ENCODE data around the gene ASCC2.
A peak's percentile ranks its signal among the peaks of the same experiment; 100 is the strongest.
"Not testable (repeated sequence)": the region's sequence is repeated elsewhere in the genome, so short reads cannot be mapped to it uniquely, and the experiment has no call there.

Gene ASCC2

DNA sequence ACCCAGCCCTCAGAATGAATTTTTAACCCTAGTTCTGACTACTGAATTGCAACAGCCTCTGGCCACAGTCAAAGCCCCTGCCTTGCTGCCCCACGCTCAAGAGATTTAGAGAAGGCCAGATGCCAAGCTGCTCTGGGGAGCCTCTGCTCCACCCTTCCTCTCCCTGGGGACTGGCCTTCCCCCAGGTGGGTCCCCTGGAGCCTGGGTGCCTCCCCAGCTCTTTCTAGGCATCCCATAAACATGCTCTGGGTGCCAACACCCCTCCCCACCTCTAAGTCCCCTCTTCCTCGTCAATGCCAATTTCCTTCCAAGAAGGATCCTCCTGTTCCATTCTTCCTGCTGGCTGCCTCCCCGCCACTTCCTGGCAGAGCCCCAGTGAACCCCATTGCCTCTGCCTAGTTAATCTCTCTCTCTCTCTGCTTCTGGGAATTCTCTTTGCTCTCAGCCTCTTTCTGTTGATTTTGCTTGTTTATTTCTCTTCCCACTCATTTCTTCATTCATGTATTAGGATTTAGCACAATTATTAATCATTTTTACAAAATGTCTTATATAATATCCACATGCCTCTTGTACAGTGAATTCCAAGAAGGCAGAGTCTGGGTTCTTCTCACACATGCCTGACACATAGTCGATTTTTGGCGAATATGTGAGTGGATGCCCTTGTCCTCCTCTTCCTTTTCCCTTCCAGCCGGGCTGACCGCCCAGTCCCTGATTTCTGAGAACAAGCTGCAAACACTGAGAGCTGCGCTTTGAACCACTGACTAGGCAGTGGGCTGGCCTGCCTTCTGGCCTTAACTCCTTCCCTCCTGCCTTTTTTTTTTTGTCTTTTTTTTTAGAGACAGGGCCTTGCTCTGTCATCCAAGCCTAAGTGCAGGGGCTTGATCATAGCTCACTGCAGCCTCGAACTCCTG, 53.4 kb downstream of the ASCC2 start:
- no peak for DNase-seq (ENCODE audit: low read depth)

DNA sequence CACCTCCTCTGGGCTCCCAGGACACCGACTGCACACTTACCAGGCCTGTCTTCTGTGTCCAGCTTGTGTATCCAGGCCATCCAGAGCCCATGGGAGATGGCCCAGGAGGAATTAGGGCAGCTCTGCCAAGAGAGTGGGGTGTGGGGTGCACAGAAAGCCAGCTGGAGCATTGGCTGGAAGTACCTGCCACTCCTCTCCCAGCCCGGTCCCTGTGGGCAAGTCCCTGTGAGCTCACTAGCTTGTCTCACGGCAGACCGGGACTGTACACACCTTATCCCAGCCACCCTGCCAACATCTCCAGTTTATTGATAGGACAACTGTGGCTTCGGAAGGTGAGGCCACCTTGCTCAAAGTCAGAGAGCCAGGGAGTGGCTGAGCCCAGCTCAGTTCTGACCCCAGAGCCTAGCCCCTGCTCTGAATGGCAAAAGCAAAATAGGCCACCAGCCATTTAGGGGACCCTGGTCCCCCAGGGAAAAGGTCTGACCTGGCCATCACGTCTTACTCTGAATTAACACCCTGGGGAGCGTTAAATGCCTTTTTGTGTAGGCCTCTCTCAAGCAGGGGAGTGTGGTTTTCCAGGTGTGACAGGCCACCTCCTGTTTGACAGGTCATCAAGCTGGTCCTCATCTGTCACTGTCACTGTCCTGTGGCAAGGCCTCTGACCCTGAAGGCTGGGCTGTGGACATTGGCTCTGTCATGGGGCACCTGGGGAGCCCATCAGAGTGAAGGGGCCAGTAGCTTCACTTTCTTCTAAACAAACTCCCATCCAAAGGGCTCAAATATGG, 55.8 kb downstream of the ASCC2 start:
- no peak for DNase-seq (ENCODE audit: low read depth)

DNA sequence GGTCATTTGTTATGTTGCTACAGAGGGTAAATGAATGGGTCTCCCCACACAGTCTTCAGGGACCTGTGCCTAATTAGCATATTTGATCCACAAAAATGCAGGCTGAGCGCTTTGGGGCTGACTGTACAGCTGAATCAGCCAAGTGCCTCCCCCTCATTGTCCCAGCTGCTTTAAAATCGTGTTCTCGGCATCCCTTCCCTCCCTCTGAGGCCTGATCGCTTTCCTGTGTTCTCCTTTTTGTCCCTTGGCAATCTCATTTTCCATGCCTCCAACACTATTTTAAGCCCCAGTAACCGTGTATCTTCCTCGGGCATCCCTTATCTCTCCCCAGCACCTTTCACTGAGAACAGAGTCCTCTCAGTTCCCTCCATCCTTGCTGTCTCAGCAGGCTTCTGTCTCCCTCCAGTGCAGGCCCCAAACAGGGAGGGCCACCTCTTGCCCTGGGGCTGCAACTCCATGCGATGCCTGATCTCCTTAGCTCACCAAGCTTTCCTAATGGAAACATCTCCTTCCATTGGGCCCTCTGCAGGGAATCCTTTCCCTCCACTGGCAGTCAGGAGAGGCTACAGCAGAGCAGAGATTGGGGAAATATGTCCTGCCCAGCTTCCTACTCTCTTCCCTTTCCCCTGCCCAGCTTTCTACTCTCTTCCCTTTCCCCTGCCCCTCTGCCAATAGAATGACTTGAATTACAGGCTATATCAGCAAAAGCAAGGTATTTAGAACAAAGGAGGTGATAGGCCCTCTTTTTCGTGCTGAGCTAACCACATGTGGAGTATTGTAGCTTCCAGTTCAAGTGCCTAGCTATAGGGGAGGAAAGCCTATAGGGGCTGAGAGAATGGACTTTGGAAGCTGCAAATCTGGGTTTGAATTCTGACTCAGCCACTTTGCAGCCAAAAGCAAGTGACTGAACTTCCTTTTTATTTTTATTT, 57.1 kb downstream of the ASCC2 start:
- DNase-seq (ENCODE audit: low read depth), result no peak

DNA sequence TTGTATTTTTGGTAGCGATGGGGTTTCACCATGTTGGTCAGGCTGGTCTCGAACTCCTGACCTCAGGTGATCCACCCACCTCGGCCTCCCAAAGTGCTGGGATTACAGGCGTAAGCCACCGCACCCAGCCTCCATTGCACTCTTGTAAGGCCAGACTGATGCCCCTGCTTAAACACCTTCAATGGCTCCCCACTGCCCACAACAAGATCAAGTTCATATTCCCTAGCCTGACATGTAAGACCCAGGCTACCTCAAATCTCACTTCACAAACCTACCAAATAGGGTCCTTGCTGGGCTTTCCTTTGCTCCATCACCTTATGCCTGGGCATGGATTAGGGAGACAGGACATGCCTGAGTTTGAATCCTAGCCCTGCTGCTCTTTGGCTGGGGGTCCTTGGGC, 57.9 kb downstream of the ASCC2 start:
- no peak for DNase-seq (ENCODE audit: low read depth)

DNA sequence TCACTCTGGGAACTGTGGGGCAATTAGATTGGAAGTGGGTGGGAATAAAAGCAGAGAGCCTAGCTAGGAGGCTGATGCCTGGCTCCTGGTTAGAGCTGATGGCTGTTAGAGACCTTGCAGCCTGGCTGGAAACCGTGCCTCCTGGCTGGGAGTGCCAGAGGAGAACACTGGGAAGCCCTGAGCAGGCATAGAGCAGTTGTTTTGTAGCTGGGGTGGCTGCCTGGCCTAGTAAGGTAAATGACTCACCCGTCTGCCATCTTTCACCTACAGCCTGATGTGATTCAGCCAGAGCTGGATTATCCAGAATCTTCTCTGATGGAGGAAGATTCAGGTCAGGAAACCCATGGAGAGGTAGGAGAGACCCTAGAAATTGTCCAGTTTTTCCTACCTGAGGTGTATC, 64.8 kb downstream of the ASCC2 start:
- no peak for DNase-seq (ENCODE audit: low read depth)

DNA sequence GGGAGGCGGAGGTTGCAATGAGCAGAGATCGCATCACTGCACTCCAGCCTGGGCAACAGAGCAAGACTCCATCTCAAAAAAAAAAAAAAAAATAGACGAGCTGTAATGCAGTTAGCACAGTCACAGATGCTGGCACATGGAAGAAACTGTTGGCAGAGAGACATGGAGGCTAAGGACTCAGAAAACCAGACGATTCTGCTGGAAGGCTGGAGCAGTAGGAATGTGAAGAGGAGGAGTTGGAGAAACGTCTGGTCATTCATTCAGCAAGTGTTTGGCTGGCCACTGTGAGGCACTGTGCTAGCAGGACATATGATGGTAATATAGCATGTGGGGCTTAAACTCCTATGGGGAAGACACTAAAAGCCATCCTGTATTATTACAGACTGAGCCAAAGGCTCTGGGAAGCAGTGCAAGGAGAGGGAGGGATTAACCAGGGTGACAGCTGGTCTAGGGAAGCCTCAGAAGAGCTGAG, 65.9 kb downstream of the ASCC2 start:
- DNase-seq (ENCODE audit: low read depth), result no peak

DNA sequence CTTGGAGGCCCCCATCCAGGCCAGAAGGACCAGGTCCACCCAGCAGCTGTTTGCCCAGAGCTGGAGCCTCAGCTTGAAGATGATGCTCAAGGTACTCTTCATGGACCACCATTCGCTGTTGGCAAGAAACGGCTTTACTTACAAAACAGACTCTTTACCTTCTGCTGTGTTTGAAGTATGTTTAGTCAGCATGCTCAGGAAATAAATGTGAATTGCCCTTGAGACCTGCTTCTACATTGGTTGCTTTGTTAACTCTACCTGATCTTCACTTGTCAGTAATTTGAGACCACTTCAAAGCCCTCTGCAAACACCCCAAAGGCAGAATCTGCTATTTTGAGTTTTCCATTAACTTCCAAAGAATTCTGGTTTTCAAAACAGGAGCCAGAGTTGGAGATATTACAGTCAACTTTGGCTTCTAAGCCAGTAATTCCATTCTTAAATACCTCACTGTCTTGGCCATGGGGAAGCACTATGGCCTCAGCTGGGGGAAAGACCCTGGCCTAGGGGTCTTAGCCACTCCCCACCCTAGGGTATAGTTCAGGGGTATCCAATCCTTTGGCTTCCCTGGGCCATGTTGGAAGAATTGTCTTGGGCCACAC, 68.3 kb downstream of the ASCC2 start:
- DNase-seq (ENCODE audit: low read depth), result no peak

DNA sequence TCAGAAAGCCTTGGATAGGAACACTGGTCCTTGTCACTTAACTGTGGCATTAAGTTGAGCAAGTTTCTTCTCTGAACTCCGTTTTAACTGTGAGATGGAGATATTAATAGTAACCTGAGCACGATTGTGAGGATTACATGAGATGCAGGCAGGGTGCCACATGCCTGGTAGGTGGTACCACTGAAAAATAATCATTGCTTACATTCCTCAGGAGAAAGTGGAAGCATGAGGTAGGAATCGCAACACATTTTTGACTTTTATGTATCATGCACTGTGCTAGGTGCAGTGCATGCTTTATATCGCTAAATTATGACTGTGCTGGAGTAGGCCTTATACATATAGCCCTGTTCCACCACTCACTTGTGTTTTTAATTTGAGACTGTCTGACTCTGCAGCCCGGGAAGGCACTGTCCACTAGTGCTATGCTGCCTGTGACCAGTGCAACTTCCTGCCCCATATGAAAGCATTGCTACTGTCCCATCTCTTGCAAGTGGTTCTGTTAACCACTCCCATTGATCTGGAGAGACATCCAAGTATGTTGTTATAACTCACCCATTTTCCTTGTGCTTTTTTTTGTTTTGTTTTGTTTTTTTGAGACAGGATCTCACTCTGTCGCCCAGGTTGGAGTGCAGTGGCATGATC, 69.9 kb downstream of the ASCC2 start:
- no peak for DNase-seq (ENCODE audit: low read depth)

DNA sequence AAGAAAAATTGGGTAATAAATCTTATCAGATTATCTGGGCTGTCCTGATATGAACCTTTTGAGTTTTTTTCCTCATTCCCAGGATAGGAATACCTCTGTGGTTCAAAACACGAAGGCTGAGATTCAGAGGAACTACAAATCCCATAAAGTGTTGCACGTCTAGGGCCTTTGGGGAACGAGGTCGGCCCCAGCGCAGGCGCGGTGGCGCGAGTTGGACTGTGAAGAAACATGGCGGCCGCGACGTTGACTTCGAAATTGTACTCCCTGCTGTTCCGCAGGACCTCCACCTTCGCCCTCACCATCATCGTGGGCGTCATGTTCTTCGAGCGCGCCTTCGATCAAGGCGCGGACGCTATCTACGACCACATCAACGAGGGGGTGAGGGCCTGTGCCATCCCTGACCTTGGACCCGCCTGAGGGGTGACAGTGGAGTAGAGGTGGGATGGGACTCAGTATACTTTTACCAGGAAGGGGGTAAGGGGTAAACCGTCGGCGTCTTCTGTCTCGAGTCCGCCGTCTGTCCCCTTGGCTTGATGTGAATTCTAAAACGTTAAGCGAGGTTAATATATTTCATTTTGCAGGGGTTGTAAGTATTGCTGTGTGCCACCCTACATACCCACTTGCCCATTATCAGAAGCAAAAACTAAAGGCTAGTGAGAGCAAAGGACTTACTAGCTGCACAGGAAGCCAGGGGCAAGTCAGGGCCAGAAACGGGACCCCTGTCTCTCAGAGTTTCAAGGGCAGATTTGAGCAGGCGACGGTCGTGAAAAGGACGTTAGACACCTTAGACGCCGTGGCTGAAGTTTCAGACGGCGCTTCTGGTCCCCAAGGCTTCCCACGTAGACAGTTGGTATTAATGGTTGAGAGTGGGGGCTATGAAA, 70.7 kb downstream of the ASCC2 start, which contains the start of gene UQCR10:
Gene UQCR10, plus strand, starts transcription at position 199 of the 881 bp plus-strand sequence. Its CDS starts 30 bp downstream, at position 229.
- peak; percentile 92 for DNase-seq (ENCODE audit: low read depth)

DNA sequence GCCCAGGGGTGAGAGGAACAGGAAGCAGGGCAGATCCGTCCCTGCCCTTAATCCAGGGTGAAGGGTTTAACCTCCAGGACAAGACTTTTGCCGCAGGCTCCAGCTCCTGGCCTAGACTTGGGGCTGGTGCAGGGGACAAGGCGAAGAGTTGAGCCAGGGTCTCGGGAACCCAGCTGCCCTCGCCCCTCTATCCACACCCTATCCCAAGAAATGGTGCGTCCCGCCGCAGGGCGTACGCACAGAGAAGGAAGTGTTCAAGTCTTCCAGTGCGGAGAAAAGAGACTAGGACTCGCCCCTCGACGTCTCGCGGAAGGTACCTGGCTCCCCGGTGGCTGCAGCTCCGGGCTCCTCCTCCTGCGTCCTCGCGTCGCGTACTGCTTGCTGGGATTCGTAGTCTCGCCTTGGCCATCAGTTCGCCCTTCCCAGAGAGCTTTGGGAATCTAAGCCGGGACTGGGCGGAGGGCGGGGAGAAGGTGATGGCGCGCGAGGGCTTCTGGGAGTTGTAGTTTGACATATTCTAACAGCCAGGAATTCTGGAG, 71.4 kb downstream of the ASCC2 start, which contains the start of gene ZMAT5:
Gene ZMAT5, minus strand, starts transcription at position 376 of the 539 bp plus-strand sequence. CDS start 18,463 bp downstream, outside the sequence.
- peak; percentile 84 for DNase-seq (ENCODE audit: low read depth)

DNA sequence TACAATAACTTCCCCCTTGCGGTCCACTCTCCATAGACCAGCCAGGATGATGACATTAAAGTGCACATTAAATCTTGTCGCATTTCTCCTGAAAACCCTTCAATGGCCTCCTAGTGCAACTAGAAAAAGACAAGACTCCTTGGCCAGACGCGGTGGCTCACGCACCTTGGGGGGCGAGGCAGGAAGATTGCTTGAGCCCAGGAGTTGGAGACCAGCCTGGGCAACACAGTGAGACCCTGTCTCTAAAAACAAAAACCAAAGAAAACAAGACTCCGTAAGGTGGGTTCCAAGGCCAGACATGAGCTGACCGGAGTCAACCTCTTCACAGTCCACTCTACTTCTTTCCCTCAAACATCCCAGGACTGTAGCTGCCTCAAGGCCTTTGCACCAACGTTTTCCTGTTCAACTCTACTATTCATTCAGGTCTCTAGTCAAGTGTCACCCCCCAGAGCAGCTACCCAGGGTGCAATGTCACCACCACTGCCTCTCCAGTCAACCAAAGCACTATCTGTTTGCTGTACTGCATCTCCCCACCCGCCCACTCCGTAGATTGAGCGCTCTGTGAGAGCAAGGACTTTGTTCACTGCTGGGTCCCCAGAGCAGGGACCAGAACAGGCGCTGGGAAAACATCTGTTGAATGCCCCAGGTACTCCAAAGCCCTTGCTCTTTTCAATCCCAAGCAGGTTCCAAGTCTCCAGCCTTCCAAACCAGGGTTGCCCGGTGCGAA, 72.0 kb downstream of the ASCC2 start:
- no peak for DNase-seq (ENCODE audit: low read depth)

DNA sequence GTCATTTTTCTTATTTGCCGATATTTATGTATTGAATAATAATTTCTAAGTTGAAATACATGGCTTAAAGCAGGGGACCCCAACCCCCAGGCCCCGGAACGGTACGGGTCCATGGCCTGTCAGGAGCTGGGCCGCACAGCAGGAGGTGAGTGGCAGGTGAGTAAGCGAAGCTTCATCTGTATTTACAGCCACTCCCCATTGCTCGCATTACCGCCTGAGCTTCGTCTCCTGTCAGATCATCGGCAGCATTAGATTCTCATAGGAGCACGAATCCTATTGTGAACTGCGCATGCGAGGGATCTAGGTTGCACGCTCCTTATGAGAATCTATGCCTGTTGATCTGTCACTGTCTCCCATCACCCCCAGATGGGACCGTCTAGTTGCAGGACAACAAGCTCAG, 75.8 kb downstream of the ASCC2 start:
- no peak for DNase-seq (ENCODE audit: low read depth)

DNA sequence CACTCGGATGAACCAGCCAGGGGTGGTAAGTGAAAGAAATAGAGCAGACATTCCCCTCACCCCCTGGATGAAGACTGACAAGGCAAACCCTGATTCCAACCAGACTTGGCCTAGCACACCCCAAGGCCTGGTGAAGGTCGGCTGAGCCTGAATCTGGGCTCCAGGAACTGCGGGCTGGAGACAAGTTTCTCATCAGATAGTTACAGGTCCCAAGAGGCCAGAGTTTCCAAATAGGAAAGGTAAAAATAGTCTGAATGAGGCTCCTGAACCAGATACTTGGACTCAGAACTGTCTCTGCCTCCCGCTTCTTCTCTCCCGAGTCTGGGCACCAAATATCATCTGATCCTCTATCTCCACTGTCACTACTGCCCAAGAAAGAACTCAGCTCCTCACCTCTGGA, 79.1 kb downstream of the ASCC2 start:
- no peak for DNase-seq (ENCODE audit: low read depth)

DNA sequence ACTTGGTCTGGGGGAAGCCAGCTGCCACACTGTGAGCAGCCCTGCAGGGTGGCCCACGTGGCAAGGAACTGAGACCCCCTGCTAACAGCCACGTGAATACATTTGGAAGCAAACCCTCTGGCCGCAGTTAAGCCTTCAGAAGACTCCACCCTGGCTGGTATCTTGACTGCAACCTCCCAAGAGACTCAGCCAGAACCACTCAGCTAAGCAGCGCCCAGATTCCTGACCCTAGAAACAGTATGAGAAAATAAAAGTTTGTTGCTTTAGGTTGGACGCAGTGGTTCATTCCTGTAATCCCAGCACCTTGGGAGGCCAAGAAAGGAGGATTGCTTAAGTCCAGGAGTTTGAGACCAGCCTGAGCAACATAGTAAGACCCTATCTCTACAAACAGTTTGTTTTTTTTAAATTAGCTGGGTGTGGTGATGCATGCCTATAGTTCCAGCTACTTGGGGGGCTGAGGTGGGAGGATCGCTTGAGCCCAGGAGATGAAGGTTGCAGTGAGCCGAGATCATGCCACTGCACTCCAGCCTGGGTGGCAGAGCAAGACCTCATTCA, 79.9 kb downstream of the ASCC2 start:
- no peak for DNase-seq (ENCODE audit: low read depth)

DNA sequence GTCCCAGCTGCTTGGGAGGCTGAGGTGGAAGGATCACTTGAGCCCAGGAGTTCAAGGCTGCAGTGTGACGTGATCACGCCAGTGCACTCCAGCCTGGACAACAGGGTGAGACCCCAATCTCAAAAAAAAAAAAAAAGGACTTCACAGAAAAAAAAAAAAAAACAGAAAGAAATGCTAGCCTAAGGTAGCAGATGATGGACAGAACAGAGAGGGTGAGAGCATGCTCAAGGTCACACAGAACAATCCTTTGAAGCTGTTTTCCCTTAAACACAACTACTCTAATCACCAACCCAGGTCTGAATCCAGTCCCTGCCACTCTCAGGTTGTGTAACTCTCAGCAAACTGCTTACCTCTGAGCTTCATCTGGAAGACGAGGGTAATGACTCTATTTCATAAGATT, 81.0 kb downstream of the ASCC2 start:
- DNase-seq (ENCODE audit: low read depth), result no peak

DNA sequence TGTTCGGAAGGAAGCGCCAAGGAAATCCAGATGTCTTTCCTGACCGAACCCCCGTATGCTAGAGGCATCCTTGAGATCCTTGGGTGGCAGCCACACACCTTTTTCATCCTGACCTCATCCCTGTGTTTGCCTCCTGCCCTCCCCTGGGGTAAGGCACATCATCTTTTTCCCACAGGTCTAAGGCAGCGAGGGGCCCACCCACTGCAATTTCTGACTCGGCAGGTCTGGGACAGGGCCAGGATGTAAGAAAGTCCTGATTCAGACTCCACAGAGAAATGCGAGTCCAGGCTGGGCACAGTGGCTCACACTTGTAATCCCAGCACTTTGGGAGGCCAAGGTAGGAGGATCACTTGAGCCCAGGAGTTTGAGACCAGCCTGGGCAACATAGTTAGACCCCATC, 81.7 kb downstream of the ASCC2 start:
- no peak for DNase-seq (ENCODE audit: low read depth)

DNA sequence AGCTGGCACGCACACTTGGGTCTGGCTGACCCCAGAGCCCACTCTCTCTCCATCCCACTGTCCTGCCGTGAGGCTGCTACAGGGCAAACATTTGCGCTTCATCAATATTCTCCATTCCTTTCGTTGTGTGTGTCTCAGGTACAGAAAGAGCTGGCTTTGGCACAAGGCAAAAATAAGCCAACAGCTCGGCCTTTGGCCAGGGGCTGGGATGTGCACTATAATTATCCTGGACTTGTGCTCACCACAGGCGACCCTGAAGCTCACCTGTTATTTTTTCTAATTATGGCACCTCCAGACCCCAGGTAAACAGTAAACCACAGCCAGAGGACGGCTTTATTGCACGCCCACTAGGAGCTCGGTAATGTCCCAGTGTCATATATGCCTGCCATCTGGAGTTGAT, 82.2 kb downstream of the ASCC2 start:
- no peak for DNase-seq (ENCODE audit: low read depth)

DNA sequence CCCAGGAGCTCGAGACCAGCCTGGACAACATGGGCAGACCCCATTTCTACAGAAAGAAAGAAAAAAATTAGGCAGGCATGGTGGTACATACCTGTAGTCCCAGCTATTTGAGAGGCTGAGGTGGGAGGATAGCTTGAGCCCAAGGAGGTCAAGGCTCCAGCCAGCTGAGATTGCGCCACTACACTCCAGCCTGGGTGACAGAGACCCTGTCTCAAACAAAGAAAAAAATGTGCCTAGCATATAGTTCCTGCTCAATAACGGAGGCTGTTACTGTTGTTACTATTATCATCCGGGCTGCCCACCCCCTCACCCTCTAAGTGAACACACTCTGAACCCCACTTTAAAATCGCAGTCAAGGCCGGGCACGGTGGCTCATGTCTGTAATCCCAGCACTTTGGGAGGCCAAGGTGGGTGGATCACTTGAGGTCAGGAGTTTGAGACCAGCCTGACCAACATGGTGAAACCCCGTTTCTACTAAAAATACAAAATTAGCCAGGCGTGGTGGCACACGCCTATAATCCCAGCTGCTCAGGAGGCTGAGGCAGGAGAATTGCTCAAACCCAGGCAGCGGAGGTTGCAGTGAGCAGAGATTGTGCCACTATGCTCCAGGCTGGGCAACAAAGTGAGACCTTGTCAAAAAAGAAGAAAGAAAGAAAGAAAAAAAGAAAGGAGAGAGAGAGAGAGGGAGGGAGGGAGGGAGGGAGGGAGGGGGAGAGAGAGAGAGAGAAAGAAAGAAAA, 83.2 kb downstream of the ASCC2 start:
- not testable (repeated sequence) for DNase-seq (ENCODE audit: low read depth)
